Activated T-cell treated with anti-CD3 and anti-CD28 coated beads, Interleukin-2, amount 50 U/mL, for 1 hour (primary cell): ENCODE measurements around the gene CWC15.
"Not testable (repeated sequence)": the region's sequence is repeated elsewhere in the genome, so short reads cannot be mapped to it uniquely, and the experiment has no call there.

Experiments used
- DNase-seq: peaks from one replicate; pipeline ENCODE4 v3.0.0-alpha.2; 2020

CWC15 gene

GRCh38 chr11:94948070-94948617 is 25.2 kb downstream of the CWC15 start:
- DNase-seq = no peak

GRCh38 chr11:94946812-94947211 is 26.5 kb downstream of the CWC15 start:
- DNase-seq = no peak

- DNase-seq = no peak
These were observed 32.2 kb downstream of the CWC15 start for GRCh38 chr11:94941131-94941530.

DNA sequence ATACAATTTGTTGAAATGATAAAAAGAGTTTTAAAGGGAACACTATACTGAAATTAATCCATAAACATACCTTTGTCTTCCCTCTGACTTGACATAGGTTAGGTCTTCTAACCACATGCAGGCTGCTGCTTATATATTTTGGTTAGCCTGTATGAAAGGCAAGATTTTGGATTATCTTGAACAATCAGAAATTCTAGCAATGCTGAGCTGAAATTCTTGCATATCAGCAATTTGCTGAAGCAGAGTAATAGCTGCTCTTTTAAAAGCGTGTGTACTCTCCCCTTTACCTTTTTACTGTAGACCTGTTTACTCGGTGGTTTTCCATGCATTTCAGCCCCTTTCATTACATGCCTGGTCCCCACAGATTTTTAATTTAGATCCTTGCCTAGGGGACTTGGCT is 34.0 kb downstream of the CWC15 start:
- DNase-seq = no peak

- DNase-seq = no peak
These were observed 35.0 kb downstream of the CWC15 start for GRCh38 chr11:94938095-94939055.

- no peak for DNase-seq
These were observed 38.5 kb downstream of the CWC15 start for GRCh38 chr11:94934846-94935245.

GRCh38 chr11:94934362-94934761 is 39.0 kb downstream of the CWC15 start:
- no peak for DNase-seq

DNA sequence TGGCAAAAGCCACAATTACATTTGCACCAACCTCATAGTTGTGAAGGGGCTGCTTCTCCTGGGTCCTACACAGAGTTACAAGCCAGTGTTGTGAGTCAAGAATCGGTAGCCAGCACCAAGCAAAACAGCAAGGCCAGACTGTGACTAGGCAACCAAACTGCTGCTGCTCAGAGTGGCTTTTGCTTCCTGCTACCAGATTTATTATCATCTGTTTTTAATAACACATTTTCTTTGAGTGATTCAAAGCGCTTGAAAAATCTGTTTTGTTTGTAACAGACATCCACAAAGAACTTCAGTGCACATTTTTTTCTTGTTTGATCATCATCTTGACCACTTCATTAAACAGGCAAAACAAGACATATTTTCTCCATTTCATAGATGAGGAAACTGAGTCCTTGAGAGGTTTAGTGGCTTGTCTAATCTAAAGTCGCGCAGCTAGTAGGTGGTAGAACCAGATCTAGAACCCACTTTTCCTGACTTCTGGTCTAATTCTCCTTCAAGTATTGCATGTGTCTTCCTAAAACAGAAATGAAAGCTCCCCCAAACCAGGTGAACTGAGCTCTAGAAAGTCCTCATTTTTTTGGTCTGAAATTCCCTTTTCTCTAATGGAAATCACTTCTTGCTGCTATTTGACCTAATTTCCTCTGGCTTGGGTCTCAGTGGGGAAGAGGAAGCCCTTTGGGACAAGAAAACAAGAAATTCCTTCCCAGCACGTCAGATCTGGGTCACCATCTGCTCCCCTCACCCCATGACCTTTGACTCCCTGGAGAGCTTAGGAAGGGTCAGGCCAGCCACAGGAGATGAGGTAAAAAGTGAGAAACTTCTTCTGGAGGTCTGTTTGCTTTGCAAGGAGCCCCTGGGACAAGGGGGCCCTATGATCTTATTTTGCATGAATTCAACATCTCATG is 39.9 kb downstream of the CWC15 start:
- no peak for DNase-seq

DNA sequence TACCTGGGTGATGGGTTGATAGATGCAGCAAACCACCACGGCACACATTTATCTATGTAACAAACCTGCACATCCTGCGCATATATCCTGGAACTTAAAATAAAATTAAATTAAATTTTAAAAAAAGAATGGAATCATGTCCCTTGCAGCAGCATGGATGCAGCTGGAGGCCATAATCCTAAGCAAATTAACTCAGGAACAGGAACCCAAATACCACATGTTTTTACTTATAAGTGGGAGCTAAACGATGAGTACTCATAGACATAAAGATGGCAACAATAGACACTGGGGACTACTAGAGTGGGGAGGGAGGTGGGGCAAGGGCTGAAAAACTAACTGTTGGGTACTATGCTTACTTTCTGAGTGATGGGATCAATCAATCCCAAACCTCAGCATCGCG is 40.9 kb downstream of the CWC15 start:
- no peak for DNase-seq

GRCh38 chr11:94932072-94932471 is 41.3 kb downstream of the CWC15 start:
- DNase-seq = not testable (repeated sequence)

DNA sequence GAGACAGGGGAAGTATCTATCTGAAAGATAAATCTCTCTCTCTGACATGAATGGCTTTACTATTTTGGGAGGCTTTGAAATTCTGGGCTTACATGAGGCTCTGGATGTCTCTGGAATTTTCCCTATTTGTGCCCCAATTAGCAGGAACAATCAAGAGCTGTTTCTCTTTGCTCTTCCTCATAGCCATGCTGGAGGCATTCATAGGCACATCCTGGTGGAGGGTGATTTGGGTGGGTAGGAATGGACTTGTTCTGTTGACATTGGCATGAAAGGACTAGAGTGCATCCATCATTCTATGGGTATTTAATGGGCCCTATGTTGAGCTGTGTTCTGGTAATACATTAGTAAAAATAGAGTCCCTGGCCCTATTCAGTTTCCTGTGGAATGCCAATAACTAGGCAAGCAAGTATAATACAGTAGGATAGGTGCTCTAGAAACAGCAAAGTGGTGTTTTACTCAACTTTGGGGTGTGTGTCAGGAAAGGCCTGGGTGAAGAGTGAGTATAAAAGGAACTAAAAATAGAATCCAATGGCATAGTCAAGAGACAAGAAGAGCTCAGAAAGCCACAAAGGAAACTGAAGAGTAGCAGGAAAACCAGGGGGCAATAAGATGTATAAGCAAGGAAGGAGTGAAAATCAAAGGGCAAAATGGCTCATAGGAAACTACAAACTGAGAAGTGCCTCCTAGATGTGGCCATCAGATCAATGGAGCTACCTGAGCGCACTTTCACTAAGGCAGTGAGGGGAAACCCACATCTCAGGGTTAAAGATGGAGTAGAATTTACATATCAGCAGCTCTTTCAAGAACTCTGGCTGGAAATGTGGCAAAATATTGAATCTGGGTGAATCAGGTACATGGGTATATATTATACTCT is 45.0 kb downstream of the CWC15 start:
- no peak for DNase-seq

- DNase-seq = no peak
These were observed 46.6 kb downstream of the CWC15 start for GRCh38 chr11:94926698-94927237.

- no peak for DNase-seq
These were observed 47.1 kb downstream of the CWC15 start for GRCh38 chr11:94926271-94926625.

DNA sequence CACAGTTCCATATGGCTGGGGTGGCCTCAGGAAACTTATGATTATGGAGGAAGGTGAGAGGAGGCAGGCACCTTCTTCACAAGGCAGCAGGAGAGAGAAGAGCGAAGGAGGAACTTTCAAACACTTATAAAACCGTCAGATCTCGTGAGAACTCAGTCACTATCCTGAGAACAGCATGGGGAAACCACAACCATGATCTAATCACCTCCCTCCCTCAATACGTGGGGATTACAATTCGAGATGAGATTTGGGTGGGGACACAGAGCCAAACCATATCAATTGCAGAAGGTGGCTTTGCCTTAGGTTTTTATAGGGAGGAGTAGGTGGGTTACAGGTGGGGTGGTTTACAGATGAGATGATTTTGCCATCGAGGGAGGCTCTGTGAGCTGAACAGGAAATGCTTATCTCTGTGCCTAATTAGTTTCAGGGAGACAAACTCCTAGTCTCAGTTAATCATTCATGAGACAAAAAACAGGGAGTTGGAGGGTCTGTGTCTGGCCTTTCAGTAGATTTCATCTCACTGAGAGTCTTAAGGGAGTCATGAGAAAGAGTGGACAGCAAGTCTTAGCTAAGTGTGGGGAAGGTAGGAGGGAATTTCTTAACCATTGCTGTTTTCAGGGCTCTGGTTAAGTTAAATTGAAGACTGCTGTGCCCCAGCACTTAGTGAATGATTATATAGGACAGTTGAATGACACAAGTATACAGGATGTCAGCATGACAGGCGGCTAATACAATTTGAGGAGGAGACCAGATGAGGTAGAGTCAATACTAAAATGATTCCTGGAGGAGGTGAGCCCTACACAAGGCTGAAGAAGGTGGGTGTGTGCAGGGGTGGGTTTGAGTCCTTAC is 47.7 kb downstream of the CWC15 start:
- DNase-seq = no peak

DNA sequence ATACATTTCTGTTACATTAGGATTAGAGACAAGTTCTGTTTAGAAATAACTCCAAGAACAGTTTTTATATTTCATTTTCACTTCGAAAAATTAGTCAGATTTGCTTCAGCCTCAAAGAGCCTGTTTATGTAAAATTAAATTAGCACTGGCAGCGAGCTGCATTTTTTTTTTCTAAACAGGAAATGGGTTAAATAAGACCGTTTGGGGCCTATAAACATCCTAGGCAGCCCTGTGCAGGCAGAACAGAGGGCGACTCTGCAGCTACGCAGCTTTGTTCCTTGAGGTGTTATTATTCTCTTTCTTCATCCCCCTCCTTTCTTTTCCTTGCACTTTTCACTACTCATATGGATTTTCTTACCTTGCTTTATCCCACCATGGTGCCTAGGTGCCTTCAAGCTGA is 48.7 kb downstream of the CWC15 start:
- no peak for DNase-seq

- no peak for DNase-seq
These were observed 49.2 kb downstream of the CWC15 start for GRCh38 chr11:94924171-94924572.

GRCh38 chr11:94923004-94923334 is 50.4 kb downstream of the CWC15 start:
- no peak for DNase-seq

GRCh38 chr11:94922321-94923003 is 50.9 kb downstream of the CWC15 start:
- DNase-seq = no peak

DNA sequence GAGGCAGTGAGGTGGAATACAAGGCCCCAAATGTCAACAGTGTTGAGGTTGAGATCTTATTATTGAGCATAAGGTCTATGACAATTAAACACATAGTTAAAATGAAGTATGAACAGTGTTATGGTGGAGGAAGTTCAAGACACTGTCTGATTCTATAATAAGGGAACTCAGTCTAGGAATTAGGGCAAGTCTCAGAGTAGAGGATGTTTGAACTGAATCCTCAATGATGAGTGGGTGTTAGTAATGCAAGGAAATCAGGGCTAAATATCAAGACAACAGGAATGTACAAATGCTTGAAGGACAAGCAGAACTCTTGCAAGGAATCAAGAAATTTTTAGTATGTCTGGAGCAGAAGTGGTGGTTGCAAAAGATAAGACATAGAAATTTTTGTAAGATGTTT is 53.0 kb downstream of the CWC15 start:
- no peak for DNase-seq

- DNase-seq = not testable (repeated sequence)
These were observed 59.5 kb downstream of the CWC15 start for GRCh38 chr11:94913718-94914394.
